ENCODE results near the gene ST7.

The ST7 gene

DNA sequence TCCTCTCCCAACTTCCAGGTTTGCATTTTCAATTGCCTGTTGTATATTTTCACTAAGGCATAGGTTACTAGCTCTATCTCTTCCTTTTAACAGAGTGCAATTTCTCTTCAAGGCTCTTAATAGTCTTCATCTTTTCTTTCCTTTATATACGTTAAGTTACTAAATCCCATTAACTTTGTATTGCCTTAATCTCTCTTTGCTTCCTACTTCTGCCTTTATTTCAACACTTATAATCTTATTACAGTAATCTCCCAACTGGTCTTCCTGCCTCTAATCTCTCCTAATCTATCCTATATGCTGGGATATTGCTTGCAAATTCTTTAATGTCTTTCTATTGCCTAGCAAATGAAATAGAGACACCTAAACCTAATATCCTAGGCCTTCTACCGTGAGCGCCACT lies 26.1 kb downstream of the ST7 start:
- no peak for DNase-seq

DNA sequence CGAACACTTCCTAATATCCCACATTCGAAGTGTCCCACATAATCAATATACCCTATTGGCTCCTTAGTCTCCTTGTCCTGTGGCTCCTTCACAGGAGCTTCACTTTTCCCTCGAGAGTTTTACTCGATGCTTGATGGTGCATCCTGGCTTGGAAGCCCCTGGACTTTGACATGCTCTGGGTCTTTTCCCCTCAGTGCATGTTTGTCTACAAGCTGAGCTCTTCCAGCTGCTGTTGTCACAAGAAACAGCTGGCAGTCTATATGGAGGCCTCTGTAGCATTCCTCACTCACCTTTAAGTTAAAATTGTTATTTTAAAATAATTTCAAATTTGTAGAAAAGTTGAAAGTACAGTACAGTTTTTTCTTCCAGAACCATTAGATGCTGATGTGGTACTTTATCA lies 27.1 kb downstream of the ST7 start:
- no peak for DNase-seq

DNA sequence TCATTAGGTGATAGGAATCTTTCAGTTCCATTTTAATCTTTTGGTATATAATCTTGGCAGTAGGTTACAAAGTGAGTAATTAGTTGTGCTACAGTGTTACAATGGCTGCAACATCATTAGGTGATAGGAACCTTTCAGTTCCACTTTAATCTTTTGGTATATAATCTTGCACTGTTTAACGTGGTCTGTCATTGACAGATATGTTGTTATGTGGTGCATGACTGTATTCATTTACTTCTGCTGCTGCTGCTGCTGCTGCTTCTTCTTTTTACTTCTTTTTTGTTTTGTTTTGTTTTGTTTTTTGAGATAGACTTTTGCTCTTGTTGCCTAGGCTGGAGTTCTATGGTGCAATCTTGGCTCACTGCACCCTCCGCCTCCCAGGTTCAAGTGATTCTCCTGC lies 28.6 kb downstream of the ST7 start:
- no peak for DNase-seq

DNA sequence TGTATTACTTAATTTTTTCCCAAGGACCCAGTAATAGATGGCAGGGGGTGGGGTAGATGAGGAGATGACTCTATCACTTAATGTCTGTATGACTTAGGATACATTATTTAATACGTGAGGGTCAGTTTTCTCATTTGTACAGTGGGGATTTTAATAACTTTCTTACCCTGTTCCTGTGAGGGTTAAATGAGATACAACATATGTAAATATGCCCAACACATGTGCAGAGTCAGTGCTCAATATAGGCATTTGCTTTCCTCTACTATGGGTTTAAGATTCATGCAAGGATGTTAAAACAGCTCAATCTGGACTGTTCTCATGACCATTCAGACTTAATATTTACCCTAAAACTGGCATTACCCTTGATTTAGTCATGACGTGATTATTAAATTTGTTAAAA lies 31.2 kb downstream of the ST7 start:
- DNase-seq, result no peak

DNA sequence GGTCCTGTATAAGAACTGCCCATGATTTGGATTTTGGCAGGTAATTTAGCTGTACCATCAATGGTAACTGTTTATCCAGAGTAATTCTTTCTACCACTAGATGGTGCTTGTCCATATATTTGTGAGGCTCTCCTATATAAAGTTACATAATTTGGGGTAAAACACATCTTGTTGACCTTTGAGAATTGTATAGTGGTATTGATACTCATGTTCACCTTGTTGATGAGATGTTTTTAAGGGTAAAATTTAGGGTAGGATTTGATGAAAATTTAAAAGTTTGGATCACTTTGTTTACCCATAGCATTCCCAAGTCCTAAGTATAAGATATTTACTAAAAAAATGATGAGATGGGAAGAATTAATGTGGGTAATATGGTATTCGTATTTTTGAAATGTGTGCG lies 31.6 kb downstream of the ST7 start:
- peak; percentile 32 to 70 for DNase-seq

DNA sequence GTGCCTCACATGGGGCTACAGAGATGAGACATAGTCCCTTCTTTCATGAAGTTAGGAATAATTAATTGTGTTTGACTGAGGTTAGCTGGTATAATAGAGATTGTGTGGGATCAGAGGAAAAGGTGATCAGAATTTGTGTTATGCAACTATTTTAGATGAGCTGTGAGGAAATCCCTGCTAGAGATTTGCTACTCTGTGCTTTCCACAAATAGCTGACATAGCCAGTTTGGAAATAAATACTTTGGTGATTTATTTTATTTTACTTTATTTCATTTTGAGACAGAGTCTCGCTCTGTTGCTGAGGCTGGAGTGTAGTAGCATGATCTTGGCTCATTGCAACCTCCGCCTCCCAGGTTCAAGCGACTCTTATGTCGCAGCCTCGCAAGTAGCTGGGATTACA lies 32.3 kb downstream of the ST7 start:
- DNase-seq, result no peak

DNA sequence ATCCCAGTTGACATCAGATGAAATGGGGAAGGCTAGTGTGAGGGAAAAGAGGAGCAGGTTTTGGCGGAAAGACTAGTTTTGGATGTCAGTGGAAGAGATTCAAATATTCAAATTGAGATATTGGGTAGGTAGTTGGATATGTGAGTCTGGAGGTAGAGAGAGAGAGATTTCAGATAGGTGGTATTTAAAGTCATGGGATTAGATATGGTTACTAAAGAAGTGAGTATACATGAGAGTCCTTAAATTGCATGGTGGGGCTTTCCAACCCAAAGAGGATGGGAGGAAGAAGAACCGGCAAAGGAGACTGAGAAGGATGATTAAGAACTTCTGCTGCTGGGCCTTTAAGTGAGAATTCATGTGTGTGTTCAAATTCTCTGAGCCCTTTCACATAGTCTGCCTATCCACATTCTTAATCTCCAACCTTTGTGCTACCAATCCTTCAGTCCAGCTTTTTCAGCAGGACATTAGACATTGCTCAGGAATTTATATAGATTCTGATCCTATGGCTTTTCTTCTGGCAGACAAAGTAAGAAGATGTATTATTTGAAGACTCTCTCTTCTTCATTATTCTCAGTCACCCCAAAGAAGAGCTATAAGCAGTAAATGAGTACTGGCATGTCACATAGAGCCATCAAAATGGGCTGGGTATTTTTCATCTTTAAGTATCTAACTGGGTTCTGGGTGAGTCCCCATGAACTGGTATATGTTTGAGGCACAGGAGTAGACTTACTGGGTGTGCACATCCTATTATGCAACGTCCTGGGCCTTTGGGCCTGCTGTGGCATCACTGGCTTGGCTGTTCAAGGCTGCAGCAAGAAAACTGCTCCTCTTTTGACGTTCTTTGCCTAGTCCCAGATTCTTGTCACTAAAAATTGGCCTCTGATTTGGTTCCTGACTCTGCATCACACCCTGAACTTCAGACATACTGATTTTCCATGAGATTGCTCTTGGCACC lies 33.6 kb downstream of the ST7 start:
- DNase-seq, result no peak

DNA sequence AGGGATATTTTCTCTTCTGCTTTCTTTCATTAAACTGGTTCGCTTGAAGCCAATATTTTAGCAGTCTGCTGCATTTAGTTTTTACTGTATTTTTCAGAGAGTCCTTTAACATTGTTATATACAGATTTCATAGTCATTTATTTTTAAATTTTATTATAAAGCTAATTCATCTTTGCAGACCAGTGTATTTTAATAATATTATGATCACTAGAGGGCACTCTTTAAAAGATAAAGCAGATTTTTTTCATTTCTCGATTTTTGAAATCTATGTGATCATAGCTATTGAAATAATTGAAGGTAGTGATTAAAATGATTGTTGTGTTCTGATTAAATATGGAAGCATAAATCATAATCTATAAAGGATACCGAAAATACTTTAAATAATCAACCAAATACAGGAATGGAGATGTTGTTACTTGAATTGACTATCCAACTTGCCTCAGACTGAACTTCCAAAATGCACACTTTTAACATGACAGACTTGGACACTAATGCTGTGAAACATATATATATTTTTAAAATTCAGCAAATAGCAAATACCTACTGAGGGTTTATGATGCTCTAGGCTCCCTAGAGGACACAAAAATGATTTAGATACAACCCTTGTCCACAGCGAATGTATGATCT lies 35.2 kb downstream of the ST7 start:
- DNase-seq, result peak in 1 of 2 donors; percentile 59

- no peak for DNase-seq
Measured at GRCh38 chr7:116990056-116990455, 36.8 kb downstream of the ST7 start.

DNA sequence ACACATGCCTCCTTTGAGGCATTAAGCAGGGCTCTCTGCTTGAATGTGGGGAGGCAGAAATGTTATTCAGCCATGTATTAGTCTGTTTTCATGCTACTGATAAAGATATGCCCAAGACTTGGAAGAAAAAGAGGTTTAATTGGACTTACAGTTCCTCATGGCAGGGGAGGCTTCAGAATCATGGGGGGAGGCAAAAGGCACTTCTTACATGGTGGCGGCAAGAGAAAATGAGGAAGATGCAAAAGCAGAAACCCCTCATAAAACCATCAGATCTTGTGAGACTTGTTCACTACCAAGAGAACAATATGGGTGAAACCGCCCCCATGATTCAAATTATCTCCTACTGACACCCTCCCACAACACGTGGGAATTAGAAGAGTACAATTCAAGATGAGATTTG lies 37.9 kb downstream of the ST7 start:
- DNase-seq, result no peak

GRCh38 chr7:116994611-116995010 lies 41.3 kb downstream of the ST7 start:
- peak in 1 of 2 donors; percentile 30 for DNase-seq

GRCh38 chr7:116997972-116998371 lies 44.7 kb downstream of the ST7 start:
- no peak for DNase-seq

GRCh38 chr7:116998567-116999175 lies 45.4 kb downstream of the ST7 start:
- DNase-seq, result no peak

DNA sequence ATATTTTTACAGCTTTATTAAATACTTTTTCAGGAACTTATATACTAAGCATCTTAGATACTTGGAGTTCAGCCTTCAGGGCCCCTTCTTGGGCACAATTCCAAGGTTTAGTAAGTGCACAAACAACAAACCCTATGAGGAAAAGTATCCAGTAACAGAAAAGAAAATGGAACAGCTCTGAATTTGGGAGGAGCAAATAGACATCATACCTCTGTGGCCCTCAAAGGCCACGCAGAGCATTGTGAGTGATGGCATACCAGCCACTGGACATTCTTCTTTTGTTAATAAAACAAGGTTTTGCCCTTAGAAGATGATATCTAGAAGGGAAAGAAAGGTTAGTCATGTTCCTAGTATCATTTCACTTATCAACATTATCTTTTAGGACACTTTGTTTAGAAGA lies 46.0 kb downstream of the ST7 start:
- no peak for DNase-seq

DNA sequence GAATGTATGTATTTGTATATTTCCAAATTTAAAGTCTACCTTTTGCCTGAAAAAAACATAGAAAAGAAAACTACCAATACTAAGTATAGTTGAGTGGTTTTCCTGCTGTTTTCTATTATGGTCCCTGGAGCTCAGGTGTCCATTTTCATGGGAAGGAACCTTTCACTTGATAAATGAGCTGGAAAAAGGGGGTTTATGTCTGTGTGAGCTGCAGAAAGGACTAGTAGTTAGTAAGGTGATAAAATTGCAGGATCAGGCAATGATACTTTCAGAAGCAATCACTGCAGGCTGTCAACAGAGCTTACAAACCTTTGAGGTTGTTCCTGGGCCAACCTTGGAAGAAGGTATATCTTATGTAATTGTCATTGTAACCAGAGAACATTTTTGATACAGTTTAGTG lies 48.0 kb downstream of the ST7 start:
- no peak for DNase-seq

DNA sequence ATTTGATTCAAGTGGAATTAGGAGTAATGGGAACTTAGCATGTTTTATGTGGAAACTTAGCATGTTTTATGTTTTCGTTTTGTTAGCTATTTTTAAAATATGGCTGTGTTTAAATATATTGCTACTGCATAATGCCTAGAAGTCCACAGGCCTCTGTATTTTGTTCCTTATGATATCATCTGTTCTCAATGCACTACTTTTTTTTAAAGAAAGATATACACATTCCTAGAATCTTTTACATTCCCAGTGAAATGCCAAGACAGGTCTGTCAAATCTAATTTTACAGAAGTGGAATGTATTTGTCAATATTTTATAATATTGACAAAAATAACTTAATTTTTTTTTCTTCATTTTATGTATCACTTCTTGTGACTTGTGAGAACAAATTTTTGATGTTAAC lies 51.6 kb downstream of the ST7 start:
- DNase-seq, result no peak

DNA sequence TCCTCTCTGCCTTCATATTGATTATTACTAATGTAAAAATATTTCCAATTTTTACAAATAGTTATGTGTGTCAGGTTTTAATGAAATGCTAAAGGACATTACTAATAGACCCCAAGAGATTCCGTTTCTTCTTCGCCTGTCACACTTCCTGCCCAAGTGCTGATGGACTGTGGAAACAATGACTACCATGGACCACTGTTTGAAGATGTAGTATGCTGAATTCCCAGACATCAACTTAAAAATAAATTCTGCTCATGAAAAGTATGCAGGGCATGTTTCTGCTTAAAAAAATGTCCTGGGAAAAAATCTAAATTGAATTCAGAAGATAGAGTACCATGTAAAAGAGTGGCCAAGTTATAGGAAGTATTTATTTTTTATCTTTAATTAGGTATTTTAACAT lies 52.1 kb downstream of the ST7 start:
- no peak for DNase-seq

DNA sequence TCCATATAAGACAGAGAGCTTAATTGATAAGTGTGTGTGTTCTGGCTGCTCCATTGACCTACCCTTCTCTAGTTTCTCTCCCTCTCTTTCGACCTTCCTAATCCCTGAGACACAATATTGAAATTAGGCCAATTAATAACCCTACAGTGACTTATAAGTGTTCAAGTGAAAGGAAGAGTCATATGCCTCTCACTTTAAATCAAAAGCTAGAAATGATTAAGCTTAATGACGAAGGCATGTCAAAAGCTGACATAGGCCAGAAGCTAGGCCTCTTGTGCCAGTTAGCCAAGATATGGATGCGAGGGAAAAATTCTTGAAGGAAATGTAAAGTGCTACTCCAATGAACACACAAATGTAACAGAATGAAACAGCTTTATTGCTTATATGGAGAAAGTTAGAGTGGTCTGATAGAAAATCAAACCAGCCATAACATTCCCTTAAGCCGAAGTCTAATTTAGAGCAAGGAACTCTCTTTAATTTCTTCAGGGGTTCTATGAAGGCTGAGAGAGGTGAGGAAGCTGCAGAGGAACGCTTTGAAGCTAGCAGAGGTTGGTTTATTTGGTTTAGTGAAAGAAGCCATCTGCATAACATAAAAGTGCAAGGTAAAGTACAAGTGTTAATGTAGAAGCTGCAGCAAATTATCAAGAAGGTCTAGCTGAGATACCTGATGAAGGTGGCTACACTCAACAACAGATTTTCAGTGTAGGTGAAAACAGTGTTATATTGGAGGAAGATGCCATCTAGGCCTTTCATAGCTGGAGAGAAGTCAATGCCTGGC lies 53.8 kb downstream of the ST7 start:
- DNase-seq, result no peak

DNA sequence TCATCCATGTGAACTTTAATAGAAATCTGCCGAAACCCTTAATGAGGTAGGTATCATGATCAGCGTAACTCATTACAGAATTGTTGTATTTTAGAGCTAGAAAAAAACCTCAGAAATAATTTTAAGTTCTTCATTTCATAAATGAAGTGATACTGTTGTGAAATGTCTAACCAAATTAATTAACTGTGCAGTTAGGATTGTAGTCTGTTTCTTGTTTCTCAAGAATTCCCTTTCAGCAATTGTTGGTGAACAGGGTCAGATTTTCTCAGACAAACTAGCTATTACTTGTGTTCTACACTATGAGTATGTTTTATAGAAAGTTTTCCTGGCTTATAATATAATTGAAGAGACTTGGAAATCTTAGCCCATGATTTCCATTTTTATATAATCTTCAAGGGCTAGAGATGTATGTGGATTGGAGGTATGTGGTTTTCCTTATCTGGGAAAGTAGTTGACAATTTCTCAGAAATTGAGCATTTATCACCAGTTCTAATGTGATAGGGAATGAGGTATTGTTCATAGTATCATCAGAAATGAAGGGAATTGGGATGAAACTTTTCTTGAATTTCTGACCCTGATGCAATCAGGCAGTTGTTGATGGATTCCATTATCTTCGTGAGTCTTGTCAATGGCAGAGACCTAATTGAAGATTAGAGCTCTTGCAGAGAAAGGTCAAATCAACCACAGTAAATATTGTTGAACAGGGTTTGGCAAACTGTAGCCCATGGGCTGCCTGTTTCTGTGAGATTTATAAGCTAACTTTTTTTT lies 55.0 kb downstream of the ST7 start:
- no peak for DNase-seq

DNA sequence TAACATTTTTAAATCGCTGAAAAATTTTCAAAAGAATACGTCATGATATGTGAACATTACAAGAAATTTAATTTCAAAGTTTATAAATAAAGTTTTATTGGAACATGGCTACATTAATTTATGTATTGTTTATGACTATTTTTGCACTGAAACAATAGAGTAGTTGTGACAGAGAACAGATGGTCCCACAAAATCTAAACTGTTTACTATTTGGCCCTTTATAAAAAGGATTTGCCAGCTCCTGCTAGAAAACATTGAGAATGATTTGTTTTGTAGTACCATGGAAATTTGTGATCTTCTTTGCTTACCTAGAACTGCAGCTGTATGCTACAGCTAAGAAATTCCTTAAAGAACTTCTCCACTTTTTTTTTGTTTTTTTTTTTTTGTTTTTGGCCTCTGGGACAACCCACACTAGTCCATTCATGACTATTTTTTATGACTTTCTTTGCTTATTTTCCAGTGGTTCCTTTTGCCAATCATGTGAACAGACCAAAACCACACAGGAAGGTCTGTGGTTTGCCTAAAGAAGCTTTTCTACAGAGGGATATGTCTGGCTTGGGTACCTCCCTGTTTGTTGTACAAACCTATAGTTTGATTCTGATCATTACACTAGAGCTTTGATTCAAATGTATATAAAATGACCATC lies 55.7 kb downstream of the ST7 start:
- DNase-seq, result peak in 1 of 2 donors; percentile 21

DNA sequence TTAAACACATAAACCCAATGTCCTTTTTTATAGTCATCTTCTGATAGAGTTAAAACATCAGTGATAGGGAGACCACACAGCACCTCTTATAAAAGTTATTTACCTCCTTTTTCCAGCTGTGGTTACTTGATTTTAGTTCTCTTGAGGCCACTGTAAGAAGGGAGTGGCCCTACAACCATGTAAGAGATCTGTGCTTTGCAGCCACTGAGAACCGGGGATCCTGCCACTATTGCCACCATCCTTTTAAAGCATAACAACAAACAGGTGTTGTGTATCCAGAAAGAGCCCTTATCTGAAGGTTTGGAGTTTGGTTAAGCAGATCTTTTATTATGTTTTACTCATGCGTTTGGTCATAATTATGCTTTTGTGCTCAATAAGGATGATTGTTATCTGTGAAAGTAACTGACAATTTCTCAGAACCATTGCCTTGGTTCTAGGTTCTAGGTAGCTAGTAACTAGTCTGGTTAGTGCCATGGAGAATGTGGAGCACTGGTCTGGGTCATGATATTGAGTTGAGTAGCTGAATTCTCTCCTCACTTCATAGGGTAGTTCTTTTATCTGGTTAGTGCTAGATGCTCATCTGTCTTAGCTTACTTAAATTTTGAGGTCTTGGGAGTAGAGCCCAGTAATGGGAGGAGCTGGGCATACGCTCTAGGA lies 56.5 kb downstream of the ST7 start:
- no peak for DNase-seq

Data from inflammatory macrophage treated with lipopolysaccharide for 1 hour (primary cell).